HAP-1 (cell line): Measurements from ENCODE around the gene TMEM209.
"Not testable (repeated sequence)": the region's sequence is repeated elsewhere in the genome, so short reads cannot be mapped to it uniquely, and the experiment has no call there.

ENCODE experiments used
- DNase-seq, 2 experiments: peaks; one replicate each; pipeline ENCODE4 v3.0.0-alpha.2; 2016 to 2020; ENCODE audit warnings: low spot score in 2 of 2
- H3K27me3 ChIP-seq: fragments of 250-450 bp; sonication (Bioruptor Pico); 2 replicates; pipeline ENCODE4 v1.5.1; 2020; ENCODE audit warnings: low read depth, mild to moderate bottlenecking, moderate library complexity
- H3K36me3 ChIP-seq: fragments of 250-450 bp; sonication (Bioruptor Pico); replicated peaks from 2 replicates; pipeline ENCODE4 v1.5.1; 2020; ENCODE audit warnings: mild to moderate bottlenecking
- H3K4me1 ChIP-seq: fragments of 250-450 bp; sonication (Bioruptor Pico); 2 replicates; pipeline ENCODE4 v1.5.1; 2020; ENCODE audit warnings: mild to moderate bottlenecking
- H3K4me3 ChIP-seq: fragments of 250-450 bp; sonication (Bioruptor Pico); 2 replicates; pipeline ENCODE4 v1.5.1; 2020; ENCODE audit warnings: mild to moderate bottlenecking, moderate library complexity
- H3K9me3 ChIP-seq: fragments of 250-450 bp; sonication (Bioruptor Pico); 2 replicates; pipeline ENCODE4 v1.5.1; 2020; ENCODE audit warnings: mild to moderate bottlenecking, moderate library complexity
- in situ Hi-C: fragments of 300-500 bp; cut with MboI; formaldehyde crosslinking; loops from 3 replicates; pipeline ENCODE4 v1.14.3; 2020; ENCODE audit warnings: low sequenced_read_pairs, inconsistent platforms, mixed read lengths

Gene TMEM209

DNA sequence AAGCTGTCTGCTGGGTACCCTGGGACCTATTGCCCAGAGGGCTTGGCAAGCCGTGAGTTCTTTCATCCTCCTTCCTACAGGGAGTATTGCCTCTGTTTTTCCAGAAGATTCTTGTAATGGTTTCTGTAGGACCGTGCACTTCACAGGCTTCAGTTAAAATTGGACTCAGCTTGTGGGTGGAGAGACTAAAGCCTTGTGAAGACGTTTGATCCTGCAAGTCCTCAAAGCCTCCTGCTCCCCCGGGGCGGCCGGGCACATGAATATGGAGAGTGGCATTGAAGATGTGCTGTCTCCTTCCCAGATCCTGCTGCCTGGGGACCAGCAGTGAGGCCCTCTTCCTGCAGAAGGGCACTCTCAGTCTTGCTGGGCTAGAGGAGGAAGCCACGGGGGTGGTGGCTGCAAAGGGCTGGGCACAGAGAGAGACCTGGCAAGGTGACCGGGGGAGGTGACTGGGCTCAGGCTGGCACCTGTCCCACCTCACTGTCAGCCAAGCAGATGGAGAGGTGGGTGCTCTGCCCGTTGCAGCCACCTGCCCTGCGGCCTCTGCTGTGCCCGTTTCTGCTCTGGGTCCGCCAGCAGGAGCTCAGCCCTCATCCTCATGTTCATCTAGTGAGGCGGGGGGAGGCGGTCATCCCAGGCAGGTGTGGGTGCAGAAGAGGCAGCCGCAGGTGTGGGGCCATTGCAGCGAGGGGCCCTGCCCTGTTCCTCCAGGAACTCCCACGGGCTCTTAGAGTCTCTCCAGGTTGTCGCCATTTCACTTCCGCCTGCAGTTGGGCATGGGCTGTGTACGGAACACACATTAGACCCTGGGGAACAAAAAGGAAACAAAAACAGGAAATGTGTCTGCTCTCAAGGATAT is 55.7 kb downstream of the TMEM209 start:
- in situ Hi-C loops = no loop called here
- no peak overlapping the region for H3K4me3 ChIP-seq
- H3K4me1 ChIP-seq = no peaks in the 10 kb centered on the region
- no peaks in the 10 kb centered on the region for H3K36me3 ChIP-seq
- H3K27me3 ChIP-seq = no peaks in the 10 kb centered on the region
- H3K9me3 ChIP-seq = no peaks in the 10 kb centered on the region
- DNase-seq = no peak

GRCh38 chr7:130148561-130148960 is 56.6 kb downstream of the TMEM209 start:
- DNase-seq = no peak
- no peaks in the 10 kb centered on the region for H3K4me1 ChIP-seq
- in situ Hi-C loops = no loop called here
- H3K27me3 ChIP-seq = no peaks in the 10 kb centered on the region
- H3K9me3 ChIP-seq = no peaks in the 10 kb centered on the region
- no peak overlapping the region for H3K4me3 ChIP-seq
- no peaks in the 10 kb centered on the region for H3K36me3 ChIP-seq

- Histone ChIP-seq H3K4me1 (no peaks in the 10 kb centered on the region), H3K9me3 (no peaks in the 10 kb centered on the region), H3K36me3 (no peaks in the 10 kb centered on the region), H3K4me3 (no peak overlapping the region), H3K27me3 (no peaks in the 10 kb centered on the region)
- no peak for DNase-seq
- in situ Hi-C loops = no loop called here
Measured at GRCh38 chr7:130147710-130148325, 57.4 kb downstream of the TMEM209 start.

GRCh38 chr7:130146693-130147405 is 58.4 kb downstream of the TMEM209 start:
- no peak for DNase-seq
- no peaks in the 10 kb centered on the region for H3K27me3 ChIP-seq
- no peak overlapping the region for H3K4me3 ChIP-seq
- H3K9me3 ChIP-seq = no peaks in the 10 kb centered on the region
- no peaks in the 10 kb centered on the region for H3K36me3 ChIP-seq
- in situ Hi-C loops = no loop called here
- no peaks in the 10 kb centered on the region for H3K4me1 ChIP-seq

- H3K4me1 ChIP-seq, H3K36me3 ChIP-seq, H3K27me3 ChIP-seq, DNase-seq, H3K9me3 ChIP-seq, H3K4me3 ChIP-seq, in situ Hi-C loops: not testable (repeated sequence)
Measured at GRCh38 chr7:130146142-130146541, 59.1 kb downstream of the TMEM209 start.

GRCh38 chr7:130145424-130146100 is 59.6 kb downstream of the TMEM209 start:
- Histone ChIP-seq H3K27me3 (no peaks in the 10 kb centered on the region), H3K4me1 (no peaks in the 10 kb centered on the region), H3K9me3 (no peaks in the 10 kb centered on the region), H3K36me3 (no peaks in the 10 kb centered on the region), H3K4me3 (no peak overlapping the region)
- in situ Hi-C loops = no loop called here
- DNase-seq = no peak

DNA sequence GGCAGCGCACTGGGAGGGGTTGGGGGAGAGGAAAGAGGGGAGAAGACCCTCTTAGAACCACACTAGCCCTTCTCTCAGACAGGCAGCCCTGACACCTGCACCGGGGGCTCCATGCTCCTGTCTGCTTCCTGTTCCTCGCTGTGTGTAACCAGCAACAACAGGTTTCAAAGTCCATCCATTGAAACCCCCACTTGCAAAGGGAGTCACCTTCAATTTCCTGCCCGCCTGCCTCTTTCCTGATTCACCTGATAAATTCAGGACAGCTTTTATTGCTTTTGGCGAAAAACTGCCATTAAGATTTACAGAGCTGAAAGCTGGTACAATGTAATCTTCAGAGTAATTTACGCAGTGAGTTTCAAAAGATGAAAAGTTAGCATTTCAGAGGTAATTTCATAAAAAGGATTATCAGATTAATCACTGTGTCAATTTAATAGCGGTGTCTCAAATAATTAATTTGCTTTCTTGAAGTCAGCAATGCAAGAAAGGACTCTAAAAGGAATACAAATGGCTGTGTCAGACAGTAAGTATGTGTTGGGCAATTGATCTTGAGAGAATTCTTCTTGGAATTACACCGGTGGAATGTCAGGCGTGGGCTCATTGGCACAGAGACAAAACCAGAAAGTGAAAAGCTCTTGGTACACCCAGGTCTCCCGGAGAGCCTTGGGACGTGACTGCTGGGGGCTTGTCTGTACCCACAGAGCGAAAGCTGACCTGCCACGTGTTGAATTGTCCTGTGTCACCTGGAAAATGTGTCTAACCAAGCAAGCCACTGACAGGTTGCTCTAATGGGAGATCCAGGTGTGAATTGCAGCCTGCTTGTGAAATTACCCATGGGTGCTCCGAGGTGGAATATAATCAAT is 60.7 kb downstream of the TMEM209 start:
- Histone ChIP-seq H3K9me3 (no peaks in the 10 kb centered on the region), H3K36me3 (no peaks in the 10 kb centered on the region), H3K4me3 (no peak overlapping the region), H3K27me3 (no peaks in the 10 kb centered on the region), H3K4me1 (no peaks in the 10 kb centered on the region)
- DNase-seq = no peak
- in situ Hi-C loops = no loop called here

DNA sequence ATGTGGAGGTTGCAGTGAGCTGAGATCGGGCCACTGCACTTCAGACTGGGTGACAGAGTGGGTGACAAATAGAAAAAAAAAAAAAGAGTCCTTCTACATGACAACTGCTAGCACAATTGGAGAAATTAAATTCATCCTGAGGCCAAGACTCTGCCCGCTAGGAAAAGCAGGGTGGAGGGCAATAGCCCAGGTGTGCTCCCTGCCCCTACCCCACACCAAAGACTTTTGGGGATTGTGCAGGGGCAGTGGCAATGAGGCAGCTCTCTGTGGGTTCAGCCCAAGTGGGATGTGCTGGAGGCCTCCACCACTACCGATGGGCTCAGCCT is 61.3 kb downstream of the TMEM209 start:
- in situ Hi-C loops = no loop called here
- H3K4me3 ChIP-seq = no peak overlapping the region
- H3K27me3 ChIP-seq = no peaks in the 10 kb centered on the region
- no peaks in the 10 kb centered on the region for H3K9me3 ChIP-seq
- no peaks in the 10 kb centered on the region for H3K4me1 ChIP-seq
- no peak for DNase-seq
- H3K36me3 ChIP-seq = no peaks in the 10 kb centered on the region

DNA sequence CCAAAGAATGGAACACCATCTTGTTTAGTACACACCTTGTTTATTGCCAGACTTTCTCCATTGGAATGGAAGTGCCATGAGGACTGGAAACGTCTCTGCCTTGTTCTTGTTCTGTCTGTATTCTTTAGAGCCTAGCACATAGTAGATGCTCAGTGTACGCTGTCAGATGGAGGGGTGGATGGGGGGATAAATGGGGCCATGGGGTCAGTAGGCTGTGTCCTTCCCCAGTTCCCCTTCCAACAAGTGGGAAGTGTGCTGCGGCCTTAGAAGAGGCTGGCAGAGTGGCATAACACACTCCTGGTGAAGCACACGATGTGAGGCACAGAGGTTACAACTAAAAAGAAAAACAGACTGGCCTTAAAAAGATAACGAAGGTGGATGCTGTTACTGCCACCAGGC is 61.9 kb downstream of the TMEM209 start:
- Histone ChIP-seq H3K4me3 (no peak overlapping the region), H3K27me3 (no peaks in the 10 kb centered on the region), H3K9me3 (no peaks in the 10 kb centered on the region), H3K36me3 (no peaks in the 10 kb centered on the region), H3K4me1 (no peaks in the 10 kb centered on the region)
- in situ Hi-C loops = no loop called here
- no peak for DNase-seq

DNA sequence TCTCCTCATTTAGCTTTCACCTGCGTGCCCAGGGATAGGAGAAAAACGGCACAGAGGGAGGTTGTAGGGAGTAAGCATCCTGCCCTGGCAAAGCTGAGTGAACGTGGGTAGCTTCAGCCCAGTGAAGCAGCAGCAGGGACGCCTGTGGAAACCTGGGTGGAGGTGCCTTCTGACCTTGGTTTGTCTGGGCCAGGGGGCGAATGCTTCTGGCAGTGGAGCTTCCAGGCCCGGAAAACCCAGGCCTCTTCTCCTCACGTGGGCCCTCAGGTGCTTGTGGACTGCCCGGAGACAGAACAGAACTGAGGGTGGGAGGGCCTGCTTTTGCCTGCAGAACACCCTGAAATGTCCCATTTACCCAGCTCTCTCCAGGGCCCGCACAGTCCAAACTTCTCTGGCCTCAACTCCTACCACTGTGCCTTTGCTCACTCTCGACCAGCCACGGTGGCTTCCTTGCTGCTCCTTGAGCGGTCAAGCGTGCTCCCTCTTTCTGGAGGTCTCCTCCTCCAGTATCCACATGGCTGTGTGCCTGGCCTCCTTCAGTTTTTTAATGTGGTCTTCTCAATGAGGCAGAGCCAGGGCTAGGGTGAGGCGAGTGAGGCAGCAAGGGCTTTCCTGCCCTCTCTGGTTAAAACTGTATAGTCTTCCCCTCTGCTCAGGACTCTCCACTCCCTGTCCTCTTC is 62.4 kb downstream of the TMEM209 start:
- Histone ChIP-seq H3K36me3 (no peaks in the 10 kb centered on the region), H3K27me3 (no peaks in the 10 kb centered on the region), H3K4me3 (no peak overlapping the region), H3K9me3 (no peaks in the 10 kb centered on the region), H3K4me1 (no peaks in the 10 kb centered on the region)
- no peak for DNase-seq
- in situ Hi-C loops = no loop called here

DNA sequence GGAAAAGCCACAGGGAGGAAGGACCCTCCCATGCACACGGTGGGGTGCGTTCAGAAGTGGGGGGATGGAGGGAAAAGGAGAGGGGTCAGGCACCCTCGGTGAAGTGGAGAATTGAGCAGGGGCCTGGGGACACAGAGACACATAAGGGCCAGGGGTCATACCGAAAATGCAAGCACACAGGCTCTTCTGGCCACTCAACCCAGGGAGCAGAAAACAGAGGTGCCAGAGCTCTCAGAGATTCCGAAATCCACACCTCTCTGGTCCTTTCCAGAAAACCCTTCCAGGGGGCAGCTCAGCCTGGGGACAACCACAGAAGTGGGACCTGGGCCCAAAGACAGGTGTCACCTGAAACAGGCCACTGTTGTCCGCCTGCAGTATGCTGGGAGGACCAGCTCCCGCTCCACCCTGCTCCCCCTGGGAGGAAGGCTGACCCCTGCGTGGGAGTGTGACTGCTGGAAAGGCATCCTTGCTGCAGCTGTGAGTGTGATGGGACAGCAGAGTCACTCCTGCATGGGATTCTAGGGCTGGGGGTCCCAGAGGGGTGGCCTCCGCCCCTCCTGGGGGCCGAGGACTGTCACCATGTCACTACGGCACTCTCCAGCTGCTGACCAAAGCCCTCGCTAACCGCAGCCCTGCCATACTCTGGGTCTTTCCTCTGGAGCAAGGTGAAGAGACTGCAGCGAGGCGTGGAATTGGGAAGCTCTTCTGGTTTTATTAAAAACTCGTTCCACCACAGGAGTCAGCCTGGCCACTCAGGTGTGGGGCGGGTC is 63.1 kb downstream of the TMEM209 start:
- Histone ChIP-seq H3K4me3 (no peak overlapping the region), H3K36me3 (no peaks in the 10 kb centered on the region; the same call in 1 of the 2 replicates), H3K4me1 (no peaks in the 10 kb centered on the region), H3K9me3 (no peaks in the 10 kb centered on the region), H3K27me3 (no peaks in the 10 kb centered on the region)
- in situ Hi-C loops = no loop called here
- no peak for DNase-seq

DNA sequence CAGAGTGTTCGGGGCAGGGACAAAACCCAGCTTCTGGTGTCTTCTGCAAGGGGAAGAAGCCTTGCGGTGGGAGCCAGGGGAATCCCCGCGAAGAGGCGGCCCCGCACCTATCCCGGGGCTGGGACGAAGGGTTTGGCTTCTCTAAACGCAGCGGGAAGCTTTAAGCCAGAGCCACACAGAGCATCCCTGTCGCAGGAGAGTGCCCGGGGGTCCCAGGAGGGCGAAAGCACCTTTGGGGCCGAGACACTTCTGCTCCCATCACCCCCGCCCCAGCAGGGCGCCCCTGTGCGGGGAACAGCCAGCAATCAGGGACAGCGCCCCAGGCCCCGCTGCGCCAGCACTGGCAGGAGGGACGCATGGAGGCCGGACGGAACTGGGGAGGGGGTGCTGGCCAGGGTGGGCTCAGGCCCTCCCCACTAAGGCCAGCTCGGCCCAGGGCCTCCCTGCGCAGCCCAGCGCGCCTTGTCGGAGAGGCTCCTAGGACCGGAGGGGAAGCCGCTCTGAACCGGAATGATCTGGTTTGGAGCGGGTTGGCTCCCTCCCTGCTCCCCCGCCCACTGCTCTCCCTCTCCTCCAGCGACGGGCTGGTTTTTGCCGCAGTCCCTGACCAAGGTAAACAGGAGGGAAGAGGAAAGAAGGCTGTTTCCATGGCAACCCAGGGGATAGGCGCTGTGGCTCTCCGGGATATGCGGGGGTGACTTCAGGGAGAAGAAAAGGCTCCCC is 63.9 kb downstream of the TMEM209 start:
- no peak overlapping the region for H3K4me3 ChIP-seq
- peaks cover 3% of the 10 kb centered on the region; the same call in 1 of the 2 replicates for H3K36me3 ChIP-seq
- no peaks in the 10 kb centered on the region for H3K9me3 ChIP-seq
- H3K4me1 ChIP-seq = no peaks in the 10 kb centered on the region
- H3K27me3 ChIP-seq = no peaks in the 10 kb centered on the region
- peak in 1 of 2 experiments; percentile 37 for DNase-seq
- in situ Hi-C loops = no loop called here
